Brain microvascular endothelial cell (primary cell): ENCODE results near the gene HYCC2.

ENCODE experiments used
- DNase-seq: peaks from one replicate; pipeline ENCODE4 v3.0.0-alpha.2; 2020
- H3K27ac ChIP-seq: fragments of 250-450 bp; sonication (Bioruptor Pico); 2 replicates; pipeline ENCODE4 v1.5.1; 2020; ENCODE audit warnings: mild to moderate bottlenecking, moderate library complexity
- H3K27me3 ChIP-seq: fragments of 250-450 bp; sonication (Bioruptor Pico); replicated peaks from 2 replicates; pipeline ENCODE4 v1.5.1; 2020; ENCODE audit warnings: mild to moderate bottlenecking
- H3K36me3 ChIP-seq: fragments of 250-450 bp; sonication (Bioruptor Pico); replicated peaks from 2 replicates; pipeline ENCODE4 v1.5.1; 2020; ENCODE audit warnings: mild to moderate bottlenecking
- H3K4me3 ChIP-seq: 2 replicates; pipeline ENCODE4 v1.5.1; 2011; ENCODE audit warnings: low read depth, mild to moderate bottlenecking, control low read depth, low read length, moderate library complexity
- in situ Hi-C: cut with HindIII; loops from 2 replicates; pipeline ENCODE4 v1.10.0; 2017; ENCODE audit warnings: low sequenced_read_pairs, low pct_ligation_motif_present
- TF ChIP-seq, protein P1 (sequence below): IDR thresholded peaks from 2 replicates; pipeline ENCODE4 v1.5.1; 2011; ENCODE audit warnings: low read depth, mild to moderate bottlenecking, moderate library complexity, low read length, control low read depth, inconsistent platforms; ENCODE audit errors: missing control alignments

HYCC2 gene

DNA sequence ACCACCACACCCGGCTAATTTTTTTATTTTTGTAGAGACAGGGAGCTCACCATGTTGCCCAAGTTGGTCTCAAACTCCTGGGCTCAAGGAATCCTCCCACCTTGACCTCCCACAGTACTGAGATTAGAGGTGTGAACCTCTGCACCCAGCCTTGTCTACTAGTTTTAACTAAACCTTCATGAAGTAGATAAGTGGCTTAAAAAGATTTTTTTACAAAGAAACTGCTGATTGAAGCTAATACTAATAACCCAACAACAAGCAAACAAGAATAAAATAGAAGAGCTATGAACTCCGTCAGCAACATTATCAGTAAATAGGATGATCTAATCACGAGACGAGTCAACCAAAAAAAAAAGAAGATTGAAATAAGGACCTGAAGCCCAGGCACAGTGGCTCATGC, 19.1 kb upstream of the HYCC2 start:
- Histone ChIP-seq H3K4me3 (no peak overlapping the region), H3K36me3 (peaks cover 9% of the 10 kb centered on the region), H3K27me3 (no peaks in the 10 kb centered on the region), H3K27ac (no peak overlapping the region)
- no peak for DNase-seq
- TF ChIP-seq, protein P1, sequence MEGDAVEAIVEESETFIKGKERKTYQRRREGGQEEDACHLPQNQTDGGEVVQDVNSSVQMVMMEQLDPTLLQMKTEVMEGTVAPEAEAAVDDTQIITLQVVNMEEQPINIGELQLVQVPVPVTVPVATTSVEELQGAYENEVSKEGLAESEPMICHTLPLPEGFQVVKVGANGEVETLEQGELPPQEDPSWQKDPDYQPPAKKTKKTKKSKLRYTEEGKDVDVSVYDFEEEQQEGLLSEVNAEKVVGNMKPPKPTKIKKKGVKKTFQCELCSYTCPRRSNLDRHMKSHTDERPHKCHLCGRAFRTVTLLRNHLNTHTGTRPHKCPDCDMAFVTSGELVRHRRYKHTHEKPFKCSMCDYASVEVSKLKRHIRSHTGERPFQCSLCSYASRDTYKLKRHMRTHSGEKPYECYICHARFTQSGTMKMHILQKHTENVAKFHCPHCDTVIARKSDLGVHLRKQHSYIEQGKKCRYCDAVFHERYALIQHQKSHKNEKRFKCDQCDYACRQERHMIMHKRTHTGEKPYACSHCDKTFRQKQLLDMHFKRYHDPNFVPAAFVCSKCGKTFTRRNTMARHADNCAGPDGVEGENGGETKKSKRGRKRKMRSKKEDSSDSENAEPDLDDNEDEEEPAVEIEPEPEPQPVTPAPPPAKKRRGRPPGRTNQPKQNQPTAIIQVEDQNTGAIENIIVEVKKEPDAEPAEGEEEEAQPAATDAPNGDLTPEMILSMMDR = no peak
- in situ Hi-C loops = no loop called here

DNA sequence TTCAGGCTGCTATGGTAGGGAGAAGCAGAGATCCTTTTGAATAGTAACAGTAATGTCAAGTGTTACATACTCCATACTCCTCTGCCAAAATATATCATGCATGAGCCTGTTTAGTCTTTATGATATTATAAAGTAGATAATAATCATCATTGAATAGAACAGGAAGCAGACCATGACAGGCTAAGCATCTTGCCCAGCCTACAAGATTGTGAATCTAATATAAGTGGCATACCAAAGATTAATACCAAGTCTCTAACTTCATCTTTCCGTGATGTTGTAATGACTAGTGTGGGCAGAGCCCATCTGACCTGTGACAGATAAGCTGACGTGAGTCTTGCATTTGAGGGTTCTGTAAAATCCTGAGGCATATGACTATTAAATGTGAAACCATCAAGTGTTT, 13.4 kb upstream of the HYCC2 start:
- Histone ChIP-seq H3K27me3 (no peaks in the 10 kb centered on the region), H3K4me3 (no peak overlapping the region), H3K27ac (no peak overlapping the region), H3K36me3 (peaks cover 27% of the 10 kb centered on the region)
- TF ChIP-seq, protein P1 = no peak
- DNase-seq = no peak
- in situ Hi-C loops = no loop called here

DNA sequence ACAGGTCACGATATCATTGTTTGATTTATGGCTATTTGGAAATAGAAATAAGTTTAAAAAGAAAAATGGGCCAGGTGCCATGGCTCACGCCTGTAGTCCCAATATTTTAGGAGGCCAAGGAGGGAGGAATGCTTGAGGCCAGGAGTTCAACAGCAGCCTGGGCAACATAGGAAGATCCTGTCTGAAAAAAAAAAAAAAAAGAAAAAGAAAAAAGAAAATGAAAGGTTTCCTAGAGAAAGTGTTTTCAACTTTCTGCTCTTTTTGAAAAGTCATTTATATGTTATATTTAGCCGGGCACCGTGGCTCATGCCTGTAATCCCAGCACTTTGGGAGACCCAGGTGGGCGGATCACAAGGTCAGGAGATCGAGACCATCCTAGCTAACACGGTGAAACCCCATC, 3.5 kb upstream of the HYCC2 start:
- in situ Hi-C loops = no loop called here
- H3K36me3 ChIP-seq = peaks cover 8% of the 10 kb centered on the region
- no peak overlapping the region for H3K4me3 ChIP-seq
- H3K27ac ChIP-seq = no peak overlapping the region
- DNase-seq = no peak
- TF ChIP-seq, protein P1 = no peak
- no peaks in the 10 kb centered on the region for H3K27me3 ChIP-seq

DNA sequence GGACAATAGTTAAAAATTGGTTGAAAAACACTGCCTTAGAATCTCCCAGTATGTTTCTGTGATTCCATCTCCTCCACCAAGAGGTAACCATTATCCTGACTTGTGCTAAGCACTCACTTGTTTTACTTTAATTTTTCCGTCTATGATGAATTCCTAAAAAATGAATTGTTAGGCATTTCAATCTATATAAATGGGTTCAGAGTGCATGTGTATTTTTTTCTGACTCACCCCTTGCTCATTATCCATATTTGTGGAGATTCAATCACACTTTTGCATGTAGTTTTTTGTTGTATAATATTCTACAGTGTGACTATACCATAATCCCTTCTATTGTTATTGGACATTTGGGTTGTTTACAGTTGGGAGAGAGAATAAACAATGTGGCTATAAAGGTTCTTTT, 1.6 kb upstream of the HYCC2 start:
- in situ Hi-C loops = no loop called here
- Histone ChIP-seq H3K36me3 (no peaks in the 10 kb centered on the region), H3K4me3 (no peak overlapping the region), H3K27ac (no peak overlapping the region), H3K27me3 (no peaks in the 10 kb centered on the region)
- no peak for DNase-seq
- TF ChIP-seq, protein P1 = no peak

DNA sequence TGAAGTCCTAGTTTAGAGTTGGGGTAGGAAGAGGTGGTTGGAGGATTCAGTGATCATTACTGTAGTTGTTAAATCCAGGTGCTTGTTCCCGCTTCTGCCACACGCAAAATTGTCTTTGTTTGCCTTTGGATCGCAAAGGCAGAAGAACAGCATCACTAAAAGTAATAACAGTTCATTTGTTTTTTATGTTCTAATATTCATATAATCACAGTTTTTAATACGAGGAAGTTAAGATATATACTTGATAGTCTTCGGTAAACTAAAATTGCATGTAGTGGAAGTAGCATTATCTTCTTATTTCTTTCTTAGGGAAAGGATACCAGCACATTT, 695 bp upstream of the HYCC2 start:
- DNase-seq = no peak
- peak overlapping the region; percentile 99 for H3K4me3 ChIP-seq
- in situ Hi-C loops = no loop called here
- no peaks in the 10 kb centered on the region for H3K36me3 ChIP-seq
- peak overlapping the region; percentile 99 for H3K27ac ChIP-seq
- H3K27me3 ChIP-seq = no peaks in the 10 kb centered on the region
- TF ChIP-seq, protein P1 = no peak

DNA sequence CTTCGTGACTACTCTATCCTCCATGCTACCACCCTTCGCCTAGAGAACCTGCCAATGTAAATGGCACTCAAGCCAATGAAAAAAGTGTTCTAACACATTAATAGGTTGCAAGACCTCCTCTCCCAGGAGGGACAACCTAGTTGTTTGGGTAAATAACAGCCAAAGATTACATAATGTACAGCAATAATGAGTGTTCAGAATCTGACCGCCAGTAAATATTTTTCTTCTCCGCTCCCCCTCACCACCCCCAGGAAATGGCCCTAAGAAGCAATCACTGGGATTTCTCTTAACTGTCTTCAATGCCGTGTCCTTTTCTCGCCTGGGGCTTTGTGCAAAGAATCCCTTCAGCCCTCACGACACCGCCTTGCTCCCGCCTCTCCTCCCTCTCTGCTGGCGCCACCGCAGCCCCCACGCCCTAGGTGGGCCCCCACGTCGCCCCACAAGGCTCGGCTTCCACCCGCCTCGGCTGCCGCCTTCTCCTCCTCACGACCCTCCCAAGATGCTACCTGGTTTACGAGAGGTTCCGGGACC, 458 bp downstream of the HYCC2 start:
- Histone ChIP-seq H3K27me3 (no peaks in the 10 kb centered on the region), H3K27ac (peak overlapping the region; percentile 99), H3K36me3 (no peaks in the 10 kb centered on the region), H3K4me3 (peak overlapping the region; percentile 99)
- TF ChIP-seq, protein P1 = no peak
- peak; percentile 1 for DNase-seq
- in situ Hi-C loops = no loop called here
